ENCODE results near the gene ARL14EP.
A peak's percentile ranks its signal among the peaks of the same experiment; 100 is the strongest.

Gene ARL14EP

DNA sequence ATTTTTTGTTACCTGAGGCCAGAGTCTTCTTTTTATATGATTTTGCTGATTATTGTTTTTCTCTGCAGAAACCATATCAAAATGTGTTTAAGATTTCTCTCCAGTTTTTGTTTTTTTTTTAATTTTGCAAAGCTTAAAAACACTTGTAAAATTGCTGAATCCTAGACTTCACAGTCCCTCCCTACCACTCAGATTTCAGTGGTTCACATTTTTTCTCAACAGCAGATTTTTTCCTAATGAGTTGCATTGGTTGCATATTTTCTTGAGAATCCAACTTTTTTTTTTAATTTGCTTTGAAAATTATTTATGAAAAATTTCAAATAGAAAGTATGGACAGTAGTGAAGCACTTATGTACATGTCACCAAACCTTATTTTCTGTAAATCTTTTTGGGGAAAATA lies 5.8 kb downstream of the ARL14EP start:
- DNase-seq (ENCODE audit: low spot score) = peak; percentile 54

DNA sequence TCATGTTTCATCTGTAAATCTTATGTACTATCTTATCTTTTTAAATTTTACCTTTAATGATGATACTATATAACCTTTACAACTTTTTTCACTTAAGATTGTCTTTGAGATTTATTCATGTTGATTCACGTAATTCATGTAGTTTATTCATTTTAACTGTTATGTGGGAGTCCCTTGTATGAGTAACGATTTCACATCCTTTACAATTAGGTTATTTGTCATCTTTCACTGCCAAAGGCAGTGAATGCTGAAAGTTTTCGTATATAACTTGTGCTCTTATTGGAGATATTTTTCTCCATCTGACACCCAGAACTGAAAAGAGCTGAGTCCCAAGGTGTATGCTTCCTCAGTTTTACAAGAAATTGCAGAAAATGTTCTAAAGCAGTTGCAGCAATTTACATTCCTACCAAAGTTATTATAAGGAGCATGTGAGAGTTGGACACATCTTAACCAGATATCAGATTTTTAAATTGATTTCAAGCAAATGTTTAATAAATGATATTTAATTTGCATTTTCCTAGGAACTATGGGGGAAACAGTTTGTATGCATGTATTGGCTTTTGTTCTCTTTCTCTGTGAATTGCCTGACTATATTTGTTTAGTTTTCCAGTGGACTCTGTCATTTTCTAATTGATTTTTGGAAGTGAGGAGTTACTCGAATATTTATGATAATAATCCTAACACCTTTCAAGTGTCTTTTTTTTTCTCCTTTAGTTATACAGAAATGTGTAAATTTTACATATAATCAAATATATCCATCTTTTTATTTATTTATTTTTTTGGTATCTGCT lies 6.4 kb downstream of the ARL14EP start:
- DNase-seq (ENCODE audit: low spot score) = peak; percentile 5

DNA sequence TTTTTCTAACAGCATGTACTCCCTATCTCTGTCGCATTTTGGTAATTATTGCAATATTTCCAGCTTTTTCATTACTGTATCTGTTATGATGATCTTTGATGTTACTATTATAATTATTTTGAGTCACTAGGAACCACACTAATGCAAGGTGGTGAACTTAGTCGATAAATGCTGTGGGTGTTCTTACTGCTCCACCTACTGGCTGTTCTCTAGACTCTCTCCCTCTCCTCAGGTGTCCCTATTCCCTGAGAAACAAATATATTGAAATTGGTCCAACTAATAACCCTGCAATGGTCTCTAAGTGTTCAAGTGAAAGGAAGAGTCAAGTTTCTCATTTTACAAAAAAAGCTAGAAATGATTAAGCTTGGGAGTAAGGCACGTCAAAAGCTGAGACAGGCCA lies 10.5 kb downstream of the ARL14EP start:
- DNase-seq (ENCODE audit: low spot score) = no peak

DNA sequence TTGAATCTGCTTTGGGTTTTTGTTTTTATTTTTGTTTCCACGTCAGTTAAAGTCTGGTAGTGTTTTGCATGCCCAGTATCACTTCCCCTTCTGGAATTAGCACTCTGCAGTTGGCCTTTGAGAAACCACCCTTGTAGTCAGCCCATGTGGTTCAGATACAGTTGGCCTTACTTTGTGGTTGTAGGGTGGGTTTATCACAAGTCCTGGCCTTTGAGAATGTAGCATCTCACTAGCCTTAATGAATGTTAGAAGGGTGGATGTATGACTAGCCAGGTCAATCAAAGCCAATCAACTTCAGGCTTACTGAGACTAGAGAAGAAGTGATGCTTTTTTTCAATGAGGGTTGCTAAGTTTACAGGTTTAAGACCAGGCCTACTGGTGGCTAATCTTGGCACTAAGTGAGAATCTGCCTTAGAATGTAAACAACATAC lies 19.8 kb downstream of the ARL14EP start:
- no peak for DNase-seq (ENCODE audit: low spot score)

DNA sequence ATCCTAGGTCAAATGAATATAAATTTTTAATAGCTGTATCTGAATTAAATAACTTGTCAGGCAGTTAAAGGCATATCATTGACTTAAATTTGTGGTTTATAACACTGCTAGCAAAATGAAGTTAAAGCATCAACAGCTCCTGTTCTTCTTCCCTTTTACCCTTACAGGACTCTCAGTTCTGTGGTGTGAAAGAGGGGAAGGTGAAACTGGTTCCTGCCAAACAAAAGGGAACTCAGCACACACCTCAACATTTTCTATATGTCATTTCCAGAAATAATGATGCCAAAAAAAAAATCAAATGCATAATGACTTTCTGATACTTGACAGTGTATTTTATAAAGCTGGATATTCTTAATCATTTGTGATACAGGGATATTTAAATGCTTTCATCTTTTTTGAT lies 21.2 kb downstream of the ARL14EP start:
- no peak for DNase-seq (ENCODE audit: low spot score)

DNA sequence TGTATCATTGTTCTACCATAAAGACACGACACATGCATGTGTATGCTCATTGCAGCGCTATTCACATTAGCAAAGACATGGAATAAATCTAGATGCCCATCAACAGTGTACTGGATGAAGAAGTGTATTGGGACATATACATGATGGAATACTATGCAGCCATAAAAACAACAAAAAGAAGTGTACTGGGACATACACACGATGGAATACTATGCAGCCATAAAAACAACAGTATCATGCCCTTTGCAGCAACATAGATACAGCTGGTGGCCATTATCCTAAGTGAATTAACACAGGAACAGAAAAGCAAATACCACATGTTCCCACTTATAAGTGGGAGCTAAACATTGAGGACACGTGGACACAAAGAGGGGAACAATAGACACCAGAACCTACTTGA lies 22.7 kb downstream of the ARL14EP start:
- DNase-seq (ENCODE audit: low spot score) = no peak

DNA sequence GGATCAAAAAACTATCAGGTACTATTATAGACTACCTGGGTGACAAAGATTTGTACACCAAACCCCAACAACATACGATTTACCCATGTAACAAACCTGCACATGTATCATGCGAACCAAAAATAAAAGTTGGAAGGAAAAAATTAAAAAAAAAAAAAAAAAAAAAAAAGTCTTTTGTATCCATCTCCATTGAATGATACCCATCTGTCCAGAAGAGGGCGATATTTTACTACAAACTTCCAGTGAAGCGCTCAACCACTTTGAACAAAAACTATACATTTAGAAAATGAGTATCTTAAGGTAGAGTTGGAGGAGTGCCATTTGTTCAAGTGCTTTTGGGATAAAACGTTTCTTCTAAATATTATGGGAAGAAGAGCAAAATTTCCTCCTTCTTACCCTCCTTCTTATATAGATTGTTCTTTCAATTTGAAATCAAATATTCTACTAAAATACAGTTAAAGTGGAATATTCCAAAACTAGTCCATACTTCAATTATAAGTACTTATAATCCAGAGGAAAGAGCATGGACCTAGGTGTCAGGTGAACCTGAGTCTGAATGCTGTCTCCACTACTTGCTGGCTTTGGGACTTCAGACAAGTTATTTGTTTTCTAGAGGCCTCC lies 23.3 kb downstream of the ARL14EP start:
- peak; percentile 61 for DNase-seq (ENCODE audit: low spot score)

DNA sequence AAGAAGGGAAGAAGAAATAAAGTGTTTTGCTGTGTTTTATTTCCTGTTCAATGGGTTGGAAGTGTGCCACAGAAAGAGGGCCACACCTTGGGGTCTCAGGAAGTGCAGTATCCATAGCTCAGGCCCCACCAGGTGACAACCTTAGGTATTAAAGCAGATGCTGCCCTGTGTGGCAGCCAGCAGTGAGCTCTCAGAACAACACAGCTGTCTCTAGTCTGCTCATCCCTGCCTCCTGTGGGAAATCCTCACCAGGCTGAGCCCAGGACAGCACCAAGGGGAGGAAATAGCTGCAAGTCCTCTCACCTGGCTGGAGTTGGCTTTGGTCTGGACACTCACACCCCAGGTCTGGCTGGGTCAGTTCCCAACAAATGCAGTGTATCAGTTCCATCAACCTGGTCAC lies 25.1 kb downstream of the ARL14EP start:
- no peak for DNase-seq (ENCODE audit: low spot score)

DNA sequence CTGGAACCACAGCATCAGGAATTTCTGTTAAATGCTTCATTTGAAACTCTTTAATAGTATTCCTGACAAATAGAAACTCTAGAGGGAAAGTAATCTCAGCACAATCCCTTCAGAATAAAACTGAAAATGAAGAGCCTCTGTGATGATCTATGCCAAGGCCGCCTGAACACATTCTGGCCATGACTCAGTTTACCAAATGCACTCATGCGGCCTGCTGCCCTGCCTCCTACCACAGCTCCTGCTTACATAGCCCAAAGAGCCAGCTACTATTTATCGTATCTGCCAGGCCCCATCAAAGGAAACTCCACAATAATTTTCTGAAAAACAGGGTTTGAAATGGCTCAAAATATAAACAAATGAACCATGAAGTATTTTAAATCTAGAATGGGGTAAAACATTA lies 27.0 kb downstream of the ARL14EP start:
- no peak for DNase-seq (ENCODE audit: low spot score)

DNA sequence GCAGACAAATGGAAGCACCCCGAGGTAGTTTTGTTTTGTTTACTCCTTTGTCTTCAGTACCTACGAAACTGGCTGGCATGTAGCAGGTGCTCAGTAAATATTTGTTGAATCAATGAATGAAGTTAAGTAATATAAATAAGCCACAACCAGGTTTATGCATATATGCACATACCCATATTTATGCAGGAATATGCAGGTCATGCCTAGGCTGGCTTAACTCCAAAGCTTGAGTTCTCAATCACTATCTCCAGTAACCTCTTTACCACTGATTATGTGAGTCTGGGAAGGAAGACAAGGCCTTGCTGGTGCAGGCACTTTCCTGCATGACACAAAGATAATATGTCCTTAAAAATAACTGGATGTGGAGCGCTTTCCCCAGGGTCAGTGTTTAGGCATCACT lies 27.5 kb downstream of the ARL14EP start:
- DNase-seq (ENCODE audit: low spot score) = no peak

DNA sequence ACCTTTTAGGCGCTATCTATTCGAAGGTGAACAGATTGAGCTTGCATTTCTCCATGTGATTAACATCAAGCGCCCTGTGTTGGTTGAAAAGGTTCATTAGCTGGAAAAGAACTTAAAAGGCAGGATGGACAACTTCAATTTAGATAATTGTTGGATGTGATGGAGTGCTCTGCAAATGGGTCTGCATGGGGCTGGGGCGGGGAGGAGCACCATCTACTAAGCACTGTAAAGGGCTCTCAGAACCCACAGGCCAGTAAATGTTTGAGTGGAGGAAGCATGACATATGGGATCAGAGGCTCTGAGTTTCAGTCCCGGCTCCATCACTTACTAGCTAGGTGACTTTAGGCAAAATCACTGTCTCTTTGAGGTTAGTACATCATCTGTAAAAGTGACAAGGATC lies 28.2 kb downstream of the ARL14EP start:
- no peak for DNase-seq (ENCODE audit: low spot score)

DNA sequence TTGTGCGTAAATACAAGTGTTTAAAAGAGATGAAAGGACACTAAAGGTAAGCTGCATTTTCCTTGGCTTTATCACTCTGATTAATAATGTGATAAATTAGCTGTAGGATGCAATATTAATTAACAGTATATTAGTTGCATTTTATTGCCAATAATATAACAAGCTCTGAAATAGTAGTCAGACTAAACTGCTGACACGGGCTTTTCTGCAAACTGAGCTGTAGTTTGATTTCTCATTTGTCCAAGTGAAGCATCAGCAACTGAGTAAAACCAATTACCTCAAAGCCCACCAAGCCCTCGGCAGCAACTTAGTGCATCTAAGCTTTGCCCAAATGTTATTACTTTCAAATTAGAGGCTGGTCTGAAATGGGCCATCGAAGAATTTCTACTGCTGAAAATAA lies 33.5 kb downstream of the ARL14EP start:
- no peak for DNase-seq (ENCODE audit: low spot score)

DNA sequence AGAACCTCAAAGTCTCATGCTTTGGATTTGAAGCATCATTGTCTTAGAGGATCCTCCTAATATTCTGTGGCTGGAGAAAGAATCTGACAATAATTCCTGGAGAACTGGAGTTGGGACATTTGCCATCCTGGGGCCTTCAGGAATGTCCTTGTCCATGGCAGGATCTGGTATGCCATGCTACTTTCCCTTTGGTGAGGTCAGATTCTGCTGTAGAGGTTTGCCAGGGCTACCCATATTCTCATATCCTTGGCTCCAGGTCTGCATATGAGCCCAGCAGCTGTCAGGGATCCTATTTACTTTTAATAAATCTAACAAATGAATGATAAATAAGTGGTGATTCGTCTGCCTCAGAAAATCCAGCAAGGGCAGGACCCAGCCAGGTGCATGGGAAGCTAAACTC lies 35.0 kb downstream of the ARL14EP start:
- DNase-seq (ENCODE audit: low spot score) = no peak

DNA sequence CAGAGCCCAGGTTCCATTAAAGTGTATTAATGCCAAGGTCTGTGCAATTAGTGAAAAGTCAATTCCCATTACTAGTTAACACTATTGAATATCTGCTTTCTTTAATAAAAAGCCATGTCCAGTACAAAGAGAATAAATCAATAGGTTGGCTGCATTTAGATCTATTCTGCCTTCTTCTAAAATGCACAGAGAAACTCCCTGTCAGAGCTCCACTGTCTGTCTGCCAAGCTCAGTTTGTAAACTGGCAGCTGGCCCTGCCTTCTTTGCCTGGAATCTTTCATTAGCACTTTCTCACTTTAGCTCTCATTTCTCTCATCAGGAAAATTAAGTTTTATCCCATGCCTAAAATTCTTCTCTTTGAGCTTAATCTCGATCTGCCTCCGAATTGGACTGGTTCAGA lies 35.6 kb downstream of the ARL14EP start:
- DNase-seq (ENCODE audit: low spot score) = no peak

DNA sequence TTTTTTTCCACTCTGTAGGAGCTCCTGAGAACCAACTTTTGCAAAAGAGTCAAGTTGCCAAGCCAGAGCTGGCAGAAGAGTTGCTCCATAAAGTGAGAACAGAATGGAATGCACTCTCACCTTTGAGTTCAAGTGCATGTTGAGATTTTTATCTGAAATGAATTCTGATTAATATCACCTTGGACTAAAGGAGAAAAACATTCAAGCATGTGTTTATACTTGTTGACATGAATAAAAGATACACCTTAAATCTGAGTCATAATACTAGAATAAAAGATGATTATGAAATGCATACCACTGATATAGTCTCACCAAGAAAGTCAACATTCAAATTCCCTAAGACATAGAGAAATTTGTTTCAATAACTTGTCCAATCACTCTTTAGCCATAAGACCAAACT lies 37.8 kb downstream of the ARL14EP start:
- DNase-seq (ENCODE audit: low spot score) = no peak

DNA sequence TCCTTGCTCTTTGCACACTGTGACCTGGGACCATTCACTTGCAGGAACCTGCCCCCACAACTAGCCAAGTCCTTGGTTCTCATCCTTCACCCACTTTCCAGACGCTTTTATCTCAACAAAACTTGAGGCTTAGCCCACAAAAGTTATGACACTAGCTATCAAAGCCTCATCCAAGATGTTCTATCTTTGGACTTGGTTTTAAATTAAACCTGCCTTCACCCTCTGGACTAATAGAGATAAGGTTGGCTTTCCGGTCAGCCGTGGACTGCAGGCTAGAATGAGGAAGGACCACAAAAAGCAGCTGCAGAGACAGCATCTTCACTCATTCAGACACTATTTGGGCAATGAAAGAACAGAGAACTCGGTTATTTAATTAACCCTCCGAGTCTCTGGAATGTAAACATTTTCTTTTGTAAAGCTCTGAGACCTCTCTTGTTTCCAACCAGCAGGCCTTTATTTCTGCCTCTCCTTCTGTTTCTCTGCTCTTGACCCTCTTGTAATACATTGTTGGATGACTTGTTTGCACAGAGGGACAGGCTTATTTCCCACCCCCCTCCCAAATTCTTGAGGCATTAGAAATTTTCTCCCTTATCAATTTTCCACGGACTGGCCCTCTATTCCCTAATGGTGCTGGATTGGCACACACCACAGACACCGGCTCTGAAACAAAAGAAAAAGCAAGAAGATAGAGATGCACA lies 41.4 kb downstream of the ARL14EP start:
- no peak for DNase-seq (ENCODE audit: low spot score)

DNA sequence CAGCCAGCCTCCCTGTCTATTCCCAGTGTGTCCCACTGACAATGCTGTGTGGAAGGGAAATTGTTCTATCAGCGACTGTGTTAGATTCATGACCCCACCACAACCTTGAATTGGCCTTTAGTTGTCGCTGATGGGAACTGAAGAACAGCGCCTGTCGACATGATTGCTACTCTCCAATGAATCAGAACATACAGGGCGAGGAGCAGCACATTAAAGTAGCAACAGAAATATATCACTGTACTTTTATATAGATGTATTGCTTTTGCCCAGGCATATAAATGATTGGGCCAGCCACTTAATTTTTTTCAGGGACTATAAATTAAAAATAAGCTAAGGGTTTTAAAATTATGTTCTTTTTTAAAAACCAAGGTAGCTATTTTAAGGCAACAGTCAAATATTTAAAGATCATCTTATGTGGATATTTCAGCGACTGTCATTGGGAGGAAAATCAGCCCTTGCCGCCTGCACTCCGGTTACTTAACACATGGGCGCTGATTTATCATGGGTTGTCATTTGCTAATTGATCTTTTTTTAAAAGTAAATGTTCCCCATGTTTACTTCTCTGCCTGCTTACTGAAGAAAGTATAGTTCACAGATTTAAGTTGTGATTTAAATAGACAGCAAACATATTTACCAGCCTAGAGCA lies 42.1 kb downstream of the ARL14EP start:
- DNase-seq (ENCODE audit: low spot score) = no peak

DNA sequence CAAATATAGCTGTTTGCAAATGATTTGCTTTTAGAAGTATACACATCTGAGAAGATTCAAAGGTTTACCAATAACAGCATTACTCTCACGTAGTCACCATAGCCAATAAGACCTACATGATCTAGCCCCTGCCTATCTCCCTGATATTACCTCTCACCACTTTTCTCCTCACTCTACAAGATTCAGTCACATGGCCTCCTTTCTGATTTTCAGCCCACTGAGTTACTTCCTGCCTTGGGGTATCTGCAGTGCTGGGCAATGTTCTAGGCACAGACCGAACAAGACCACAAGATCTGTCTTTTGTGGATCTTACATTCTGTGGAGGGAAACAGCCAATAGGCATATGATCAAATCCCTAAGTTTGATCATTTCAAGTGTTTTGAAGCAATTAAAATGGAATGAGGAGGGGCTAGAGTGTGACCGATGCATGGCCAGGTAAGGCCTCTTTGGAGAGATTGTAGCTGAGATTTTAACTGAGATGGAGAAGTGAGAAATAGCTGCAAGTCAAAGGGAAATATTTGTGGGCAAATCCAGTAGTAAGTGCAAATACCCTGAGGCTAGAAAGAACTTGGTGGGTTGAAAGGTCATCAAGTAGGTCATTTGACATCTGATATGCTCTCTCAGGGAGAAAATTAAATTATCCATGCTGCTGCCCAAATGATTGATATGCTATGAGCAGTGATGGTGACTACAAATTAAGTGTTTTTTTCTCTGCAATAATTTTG lies 43.1 kb downstream of the ARL14EP start:
- no peak for DNase-seq (ENCODE audit: low spot score)

DNA sequence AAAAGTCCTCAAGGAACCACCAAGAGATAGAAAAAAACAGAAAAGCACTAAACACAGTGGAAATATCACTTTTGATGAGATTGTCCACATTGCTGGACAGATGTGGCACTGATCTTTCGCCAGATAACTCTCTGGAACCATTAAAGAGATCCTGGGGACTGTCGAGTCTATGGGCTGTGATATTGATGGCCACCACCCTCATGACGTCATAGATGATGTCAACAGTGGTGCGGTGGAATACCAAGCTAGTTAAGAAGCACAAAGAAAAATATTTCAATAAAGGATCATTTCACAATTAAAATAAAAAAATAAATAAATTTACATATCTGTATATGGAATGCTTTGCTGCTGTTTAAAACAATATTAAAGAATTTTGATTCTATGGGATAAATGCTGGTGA lies 45.5 kb downstream of the ARL14EP start:
- no peak for DNase-seq (ENCODE audit: low spot score)

DNA sequence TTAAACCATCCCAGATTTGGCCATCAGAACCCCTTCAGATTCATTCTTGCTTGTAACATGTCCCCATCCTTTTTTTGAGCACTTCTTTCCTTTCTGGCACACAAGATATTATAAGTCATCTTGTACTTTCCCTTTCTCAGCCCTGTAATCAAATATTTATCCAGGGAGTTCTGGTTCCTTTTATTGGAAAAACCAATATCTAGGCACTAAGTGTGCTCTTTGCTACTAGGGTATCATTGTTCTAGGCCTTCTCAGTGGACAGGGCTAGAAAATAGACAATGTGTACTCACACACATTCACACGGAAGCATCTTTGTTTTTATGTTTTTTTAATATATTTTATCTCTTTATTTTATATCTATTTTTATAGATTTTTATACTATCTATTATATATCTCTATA lies 47.3 kb downstream of the ARL14EP start:
- DNase-seq (ENCODE audit: low spot score) = no peak

DNA sequence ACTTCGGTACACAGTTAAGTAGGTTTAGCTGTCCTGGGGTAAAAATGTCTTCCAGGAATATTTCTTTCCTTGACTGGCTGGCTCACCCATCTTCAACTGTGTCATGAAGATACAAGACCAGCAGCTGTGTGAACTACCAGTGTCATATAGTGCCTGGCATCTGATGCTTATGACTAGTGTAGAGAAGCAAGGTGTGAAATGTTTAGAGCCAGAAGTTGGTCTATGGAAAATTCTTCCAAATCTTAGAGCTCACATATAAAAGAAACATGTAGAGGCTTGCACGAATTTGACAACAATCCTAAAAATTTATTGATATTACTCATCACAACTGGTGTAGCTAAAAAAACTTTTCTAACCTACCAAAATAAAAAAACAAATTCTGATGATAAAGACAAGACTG lies 54.4 kb downstream of the ARL14EP start:
- no peak for DNase-seq (ENCODE audit: low spot score)

DNA sequence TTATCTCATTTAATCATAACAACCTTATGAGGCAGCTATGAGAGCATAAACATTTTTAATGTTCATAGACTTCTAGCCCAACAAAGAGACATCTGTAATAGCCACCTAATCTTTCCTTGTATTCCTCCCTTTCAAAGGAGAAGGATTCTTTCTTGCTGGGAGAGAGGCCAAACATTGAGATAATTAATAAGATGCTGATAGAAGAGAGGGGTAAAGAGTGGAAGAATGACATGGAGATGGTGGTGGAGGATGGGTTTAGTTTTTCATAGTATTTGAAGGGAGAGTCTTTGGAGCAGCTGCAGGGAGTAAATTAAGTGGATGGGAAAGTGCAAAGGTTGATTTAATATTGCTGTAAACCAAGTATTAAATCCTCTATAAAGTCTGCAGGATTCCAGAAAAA lies 57.9 kb downstream of the ARL14EP start:
- no peak for DNase-seq (ENCODE audit: low spot score)

All from GM03348 (cell line).